GM23338 (cell line): ENCODE data around the gene GRK3. TPM values are rescaled to one million over a fixed set of nuclear protein-coding genes. Genes with fewer than 3 reads are reported as not detected.

ENCODE experiments used
- ATAC-seq: fragments of 200-7000 bp; cut with Tn5 transposase; 3 replicates; pipeline ENCODE4 v1.9.1; 2020
- DNase-seq: peaks from one replicate; pipeline ENCODE4 v3.0.0-alpha.2; 2015; ENCODE audit warnings: low spot score
- H2AFZ ChIP-seq: fragments of 200-600 bp; sonication (generic); 2 replicates; pipeline ENCODE4 v1.8.0; 2016; ENCODE audit warnings: antibody characterized with exemption, mild to moderate bottlenecking, moderate library complexity
- H3F3A ChIP-seq: fragments of 200-600 bp; sonication (generic); replicated peaks from 2 replicates; pipeline ENCODE4 v1.8.0; 2017; ENCODE audit warnings: antibody characterized with exemption, mixed run types, low read depth
- H3K27ac ChIP-seq: fragments of 200-600 bp; sonication (generic); 2 replicates; pipeline ENCODE4 v1.6.1; 2016; ENCODE audit warnings: low read depth
- H3K27me3 ChIP-seq: fragments of 200-600 bp; sonication (generic); 2 replicates; pipeline ENCODE4 v1.8.0; 2016; ENCODE audit warnings: mild to moderate bottlenecking, mixed run types, moderate library complexity; ENCODE audit not compliant: insufficient read depth
- H3K36me3 ChIP-seq: fragments of 200-600 bp; sonication (generic); 2 replicates; pipeline ENCODE4 v1.8.0; 2016; ENCODE audit warnings: mild to moderate bottlenecking; ENCODE audit not compliant: insufficient read depth
- H3K4me1 ChIP-seq: fragments of 200-600 bp; sonication (generic); 2 replicates; pipeline ENCODE4 v1.8.0; 2016; ENCODE audit warnings: mild to moderate bottlenecking, moderate library complexity; ENCODE audit not compliant: insufficient read depth
- H3K4me2 ChIP-seq: fragments of 200-600 bp; sonication (generic); 2 replicates; pipeline ENCODE4 v1.7.1; 2017; ENCODE audit warnings: mixed run types
- H3K4me3 ChIP-seq: fragments of 200-600 bp; sonication (generic); 2 replicates; pipeline ENCODE4 v1.6.1; 2016; ENCODE audit warnings: mixed run types
- H3K79me2 ChIP-seq: fragments of 200-600 bp; sonication (generic); replicated peaks from 2 replicates; pipeline ENCODE4 v1.8.0; 2017; ENCODE audit warnings: mild to moderate bottlenecking; ENCODE audit not compliant: insufficient read depth
- H3K9me2 ChIP-seq: fragments of 200-600 bp; sonication (generic); 2 replicates; pipeline ENCODE4 v1.8.0; 2017; ENCODE audit not compliant: insufficient read depth
- H4K20me1 ChIP-seq: fragments of 200-600 bp; sonication (generic); replicated peaks from 2 replicates; pipeline ENCODE4 v1.8.0; 2017; ENCODE audit warnings: mild to moderate bottlenecking; ENCODE audit not compliant: insufficient read depth
- H3K27ac Mint-ChIP-seq: 2 replicates; pipeline ENCODE4 v1.8.0; 2020; ENCODE audit warnings: inconsistent platforms, mild to moderate bottlenecking, moderate library complexity, mixed read lengths
- H3K27me3 Mint-ChIP-seq: 3 replicates; pipeline ENCODE4 v1.8.0; 2022; ENCODE audit warnings: low read depth, mild to moderate bottlenecking, moderate library complexity, mixed read lengths, inconsistent platforms; ENCODE audit not compliant: insufficient read depth, poor library complexity
- H3K36me3 Mint-ChIP-seq: 3 replicates; pipeline ENCODE4 v1.8.0; 2021; ENCODE audit warnings: low read depth, mild to moderate bottlenecking, inconsistent platforms, moderate library complexity, mixed read lengths
- H3K4me1 Mint-ChIP-seq: 3 replicates; pipeline ENCODE4 v1.8.0; 2020; ENCODE audit warnings: mild to moderate bottlenecking, inconsistent platforms, mixed read lengths
- H3K4me3 Mint-ChIP-seq: 3 replicates; pipeline ENCODE4 v1.8.0; 2021; ENCODE audit warnings: moderate library complexity, mild to moderate bottlenecking, inconsistent platforms, mixed read lengths
- H3K9me3 Mint-ChIP-seq: 3 replicates; pipeline ENCODE4 v1.8.0; 2020; ENCODE audit warnings: moderate library complexity, mild to moderate bottlenecking, inconsistent platforms, mixed read lengths
- CREB1 ChIP-seq: fragments of 250-450 bp; sonication (Bioruptor Pico); IDR thresholded peaks from 2 replicates; pipeline ENCODE4 v1.5.0; 2020; ENCODE audit warnings: low read depth, mild to moderate bottlenecking, moderate library complexity
- POLR2AphosphoS5 ChIP-seq: IDR thresholded peaks from 2 replicates; pipeline ENCODE4 v1.6.1; 2016; ENCODE audit warnings: antibody characterized with exemption, low read depth
- ZNF114 ChIP-seq: fragments of 250-450 bp; sonication (Bioruptor Pico); IDR thresholded peaks from 2 replicates; pipeline ENCODE4 v1.5.0; 2020; ENCODE audit warnings: mild to moderate bottlenecking, moderate library complexity
- ZNF331 ChIP-seq: fragments of 250-450 bp; sonication (Bioruptor Pico); IDR thresholded peaks from 2 replicates; pipeline ENCODE4 v1.5.0; 2020; ENCODE audit warnings: low read depth, mild to moderate bottlenecking, moderate library complexity
- polyA plus RNA-seq: library from polyadenylated mRNA; unstranded; fragments of >200 nt; fragmentation: Nextera tagmentation; extraction: Ambion mirVana; gene quantifications from 2 replicates; pipeline ENCODE4 v1.2.1, GENCODE V29; 2016
- total RNA-seq: library from RNA; depleted of rRNA; stranded (reverse); fragments of >200 nt; shearing (Covaris generic); gene quantifications from 2 replicates; pipeline ENCODE4 v1.2.3, GENCODE V29; 2014
- TF ChIP-seq, protein P1 (sequence below): IDR thresholded peaks from 2 replicates; pipeline ENCODE4 v1.6.1; 2016; ENCODE audit warnings: antibody characterized with exemption
- TF ChIP-seq, protein P2 (sequence below): fragments of 250-450 bp; sonication (Bioruptor Pico); IDR thresholded peaks from 2 replicates; pipeline ENCODE4 v1.5.0; 2020; ENCODE audit warnings: mild to moderate bottlenecking, moderate library complexity
- TF ChIP-seq, protein P3 (sequence below): IDR thresholded peaks from one replicate; pipeline ENCODE4 v1.6.1; 2018; ENCODE audit warnings: antibody characterized with exemption; ENCODE audit not compliant: unreplicated experiment

GRK3 gene
- total and polyA plus RNA-seq, 2 experiments from 2014 or later: 6.0 to 25.3 TPM

DNA sequence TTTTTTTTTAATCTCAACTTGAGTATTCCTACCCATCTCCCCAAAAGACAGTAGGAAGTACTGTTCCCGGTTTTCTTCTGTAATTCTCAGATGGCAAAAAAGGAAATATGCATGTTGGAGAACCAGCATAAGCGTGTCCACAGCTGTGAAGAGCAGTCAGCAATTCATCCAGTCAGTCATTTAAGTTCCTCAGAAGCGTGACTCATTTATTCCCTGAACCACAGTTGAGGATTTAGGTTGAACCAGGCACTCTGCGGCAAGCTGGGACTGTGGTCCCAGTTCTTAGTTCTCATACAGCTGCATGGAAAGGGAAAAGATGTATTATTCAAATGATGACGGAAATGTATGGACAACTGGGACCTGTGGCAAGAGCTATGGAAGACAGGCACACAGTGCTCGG is 116.5 kb downstream of the GRK3 start:
- Histone ChIP-seq H3K4me3 (no peak overlapping the region), H3K36me3 (no peaks in the 10 kb centered on the region), H3F3A (no peaks in the 10 kb centered on the region), H3K9me2 (no peaks in the 10 kb centered on the region), H2AFZ (no peak overlapping the region), H4K20me1 (no peaks in the 10 kb centered on the region), H3K4me2 (no peak overlapping the region), H3K79me2 (no peaks in the 10 kb centered on the region), H3K27me3 (no peaks in the 10 kb centered on the region), H3K4me1 (no peaks in the 10 kb centered on the region), H3K27ac (no peak overlapping the region)
- DNase-seq (no peak), ATAC-seq (no peak)
- H3K9me3 Mint-ChIP-seq: no peaks in the 10 kb centered on the region; the same call in 2 of the 3 replicates
- H3K4me1 Mint-ChIP-seq: no peaks in the 10 kb centered on the region; the same call in 2 of the 3 replicates
- H3K36me3 Mint-ChIP-seq: no peaks in the 10 kb centered on the region; the same call in 2 of the 3 replicates
- H3K27me3 Mint-ChIP-seq: peaks cover 3% of the 10 kb centered on the region
- no peak overlapping the region for H3K4me3 Mint-ChIP-seq
- H3K27ac Mint-ChIP-seq: no peak overlapping the region
- TF ChIP-seq, protein P1, sequence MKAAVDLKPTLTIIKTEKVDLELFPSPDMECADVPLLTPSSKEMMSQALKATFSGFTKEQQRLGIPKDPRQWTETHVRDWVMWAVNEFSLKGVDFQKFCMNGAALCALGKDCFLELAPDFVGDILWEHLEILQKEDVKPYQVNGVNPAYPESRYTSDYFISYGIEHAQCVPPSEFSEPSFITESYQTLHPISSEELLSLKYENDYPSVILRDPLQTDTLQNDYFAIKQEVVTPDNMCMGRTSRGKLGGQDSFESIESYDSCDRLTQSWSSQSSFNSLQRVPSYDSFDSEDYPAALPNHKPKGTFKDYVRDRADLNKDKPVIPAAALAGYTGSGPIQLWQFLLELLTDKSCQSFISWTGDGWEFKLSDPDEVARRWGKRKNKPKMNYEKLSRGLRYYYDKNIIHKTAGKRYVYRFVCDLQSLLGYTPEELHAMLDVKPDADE: no peak
- TF ChIP-seq CREB1 (CRISPR knock-in tag) (no peak), ZNF331 (CRISPR knock-in tag) (no peak), ZNF114 (CRISPR knock-in tag) (no peak), POLR2AphosphoS5 (no peak)
- TF ChIP-seq, protein P2, sequence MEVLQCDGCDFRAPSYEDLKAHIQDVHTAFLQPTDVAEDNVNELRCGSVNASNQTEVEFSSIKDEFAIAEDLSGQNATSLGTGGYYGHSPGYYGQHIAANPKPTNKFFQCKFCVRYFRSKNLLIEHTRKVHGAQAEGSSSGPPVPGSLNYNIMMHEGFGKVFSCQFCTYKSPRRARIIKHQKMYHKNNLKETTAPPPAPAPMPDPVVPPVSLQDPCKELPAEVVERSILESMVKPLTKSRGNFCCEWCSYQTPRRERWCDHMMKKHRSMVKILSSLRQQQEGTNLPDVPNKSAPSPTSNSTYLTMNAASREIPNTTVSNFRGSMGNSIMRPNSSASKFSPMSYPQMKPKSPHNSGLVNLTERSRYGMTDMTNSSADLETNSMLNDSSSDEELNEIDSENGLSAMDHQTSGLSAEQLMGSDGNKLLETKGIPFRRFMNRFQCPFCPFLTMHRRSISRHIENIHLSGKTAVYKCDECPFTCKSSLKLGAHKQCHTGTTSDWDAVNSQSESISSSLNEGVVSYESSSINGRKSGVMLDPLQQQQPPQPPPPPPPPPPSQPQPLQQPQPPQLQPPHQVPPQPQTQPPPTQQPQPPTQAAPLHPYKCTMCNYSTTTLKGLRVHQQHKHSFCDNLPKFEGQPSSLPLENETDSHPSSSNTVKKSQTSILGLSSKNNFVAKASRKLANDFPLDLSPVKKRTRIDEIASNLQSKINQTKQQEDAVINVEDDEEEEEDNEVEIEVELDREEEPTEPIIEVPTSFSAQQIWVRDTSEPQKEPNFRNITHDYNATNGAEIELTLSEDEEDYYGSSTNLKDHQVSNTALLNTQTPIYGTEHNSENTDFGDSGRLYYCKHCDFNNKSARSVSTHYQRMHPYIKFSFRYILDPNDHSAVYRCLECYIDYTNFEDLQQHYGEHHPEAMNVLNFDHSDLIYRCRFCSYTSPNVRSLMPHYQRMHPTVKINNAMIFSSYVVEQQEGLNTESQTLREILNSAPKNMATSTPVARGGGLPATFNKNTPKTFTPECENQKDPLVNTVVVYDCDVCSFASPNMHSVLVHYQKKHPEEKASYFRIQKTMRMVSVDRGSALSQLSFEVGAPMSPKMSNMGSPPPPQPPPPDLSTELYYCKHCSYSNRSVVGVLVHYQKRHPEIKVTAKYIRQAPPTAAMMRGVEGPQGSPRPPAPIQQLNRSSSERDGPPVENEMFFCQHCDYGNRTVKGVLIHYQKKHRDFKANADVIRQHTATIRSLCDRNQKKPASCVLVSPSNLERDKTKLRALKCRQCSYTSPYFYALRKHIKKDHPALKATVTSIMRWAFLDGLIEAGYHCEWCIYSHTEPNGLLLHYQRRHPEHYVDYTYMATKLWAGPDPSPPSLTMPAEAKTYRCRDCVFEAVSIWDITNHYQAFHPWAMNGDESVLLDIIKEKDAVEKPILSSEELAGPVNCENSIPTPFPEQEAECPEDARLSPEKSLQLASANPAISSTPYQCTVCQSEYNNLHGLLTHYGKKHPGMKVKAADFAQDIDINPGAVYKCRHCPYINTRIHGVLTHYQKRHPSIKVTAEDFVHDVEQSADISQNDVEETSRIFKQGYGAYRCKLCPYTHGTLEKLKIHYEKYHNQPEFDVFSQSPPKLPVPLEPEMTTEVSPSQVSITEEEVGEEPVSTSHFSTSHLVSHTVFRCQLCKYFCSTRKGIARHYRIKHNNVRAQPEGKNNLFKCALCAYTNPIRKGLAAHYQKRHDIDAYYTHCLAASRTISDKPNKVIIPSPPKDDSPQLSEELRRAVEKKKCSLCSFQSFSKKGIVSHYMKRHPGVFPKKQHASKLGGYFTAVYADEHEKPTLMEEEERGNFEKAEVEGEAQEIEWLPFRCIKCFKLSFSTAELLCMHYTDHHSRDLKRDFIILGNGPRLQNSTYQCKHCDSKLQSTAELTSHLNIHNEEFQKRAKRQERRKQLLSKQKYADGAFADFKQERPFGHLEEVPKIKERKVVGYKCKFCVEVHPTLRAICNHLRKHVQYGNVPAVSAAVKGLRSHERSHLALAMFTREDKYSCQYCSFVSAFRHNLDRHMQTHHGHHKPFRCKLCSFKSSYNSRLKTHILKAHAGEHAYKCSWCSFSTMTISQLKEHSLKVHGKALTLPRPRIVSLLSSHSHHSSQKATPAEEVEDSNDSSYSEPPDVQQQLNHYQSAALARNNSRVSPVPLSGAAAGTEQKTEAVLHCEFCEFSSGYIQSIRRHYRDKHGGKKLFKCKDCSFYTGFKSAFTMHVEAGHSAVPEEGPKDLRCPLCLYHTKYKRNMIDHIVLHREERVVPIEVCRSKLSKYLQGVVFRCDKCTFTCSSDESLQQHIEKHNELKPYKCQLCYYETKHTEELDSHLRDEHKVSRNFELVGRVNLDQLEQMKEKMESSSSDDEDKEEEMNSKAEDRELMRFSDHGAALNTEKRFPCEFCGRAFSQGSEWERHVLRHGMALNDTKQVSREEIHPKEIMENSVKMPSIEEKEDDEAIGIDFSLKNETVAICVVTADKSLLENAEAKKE (CRISPR knock-in tag): no peak
- TF ChIP-seq, protein P3, sequence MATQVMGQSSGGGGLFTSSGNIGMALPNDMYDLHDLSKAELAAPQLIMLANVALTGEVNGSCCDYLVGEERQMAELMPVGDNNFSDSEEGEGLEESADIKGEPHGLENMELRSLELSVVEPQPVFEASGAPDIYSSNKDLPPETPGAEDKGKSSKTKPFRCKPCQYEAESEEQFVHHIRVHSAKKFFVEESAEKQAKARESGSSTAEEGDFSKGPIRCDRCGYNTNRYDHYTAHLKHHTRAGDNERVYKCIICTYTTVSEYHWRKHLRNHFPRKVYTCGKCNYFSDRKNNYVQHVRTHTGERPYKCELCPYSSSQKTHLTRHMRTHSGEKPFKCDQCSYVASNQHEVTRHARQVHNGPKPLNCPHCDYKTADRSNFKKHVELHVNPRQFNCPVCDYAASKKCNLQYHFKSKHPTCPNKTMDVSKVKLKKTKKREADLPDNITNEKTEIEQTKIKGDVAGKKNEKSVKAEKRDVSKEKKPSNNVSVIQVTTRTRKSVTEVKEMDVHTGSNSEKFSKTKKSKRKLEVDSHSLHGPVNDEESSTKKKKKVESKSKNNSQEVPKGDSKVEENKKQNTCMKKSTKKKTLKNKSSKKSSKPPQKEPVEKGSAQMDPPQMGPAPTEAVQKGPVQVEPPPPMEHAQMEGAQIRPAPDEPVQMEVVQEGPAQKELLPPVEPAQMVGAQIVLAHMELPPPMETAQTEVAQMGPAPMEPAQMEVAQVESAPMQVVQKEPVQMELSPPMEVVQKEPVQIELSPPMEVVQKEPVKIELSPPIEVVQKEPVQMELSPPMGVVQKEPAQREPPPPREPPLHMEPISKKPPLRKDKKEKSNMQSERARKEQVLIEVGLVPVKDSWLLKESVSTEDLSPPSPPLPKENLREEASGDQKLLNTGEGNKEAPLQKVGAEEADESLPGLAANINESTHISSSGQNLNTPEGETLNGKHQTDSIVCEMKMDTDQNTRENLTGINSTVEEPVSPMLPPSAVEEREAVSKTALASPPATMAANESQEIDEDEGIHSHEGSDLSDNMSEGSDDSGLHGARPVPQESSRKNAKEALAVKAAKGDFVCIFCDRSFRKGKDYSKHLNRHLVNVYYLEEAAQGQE: no peak
